ENCODE results near the gene DDHD1. TPM values are rescaled to one million over a fixed set of nuclear protein-coding genes. Genes with fewer than 3 reads are reported as not detected.
A peak's percentile ranks its signal among the peaks of the same experiment; 100 is the strongest.
"Not testable (repeated sequence)": the region's sequence is repeated elsewhere in the genome, so short reads cannot be mapped to it uniquely, and the experiment has no call there.

Gene DDHD1
- polyA plus RNA-seq (2012; ENCODE audit: low read depth, missing spikeins): 9.3 TPM

- TF ChIP-seq SPI1 (IDR thresholded peaks at IDR 0.05; ENCODE audit: low read depth, low read length): no peak
- TF ChIP-seq TAF1 (IDR thresholded peaks at IDR 0.05; ENCODE audit: low read depth, low read length): 0 out of 2 replicates have a peak, but pooled peaks have one; percentile 17
- peak; percentile 79 for TF ChIP-seq POLR2A (IDR thresholded peaks at IDR 0.05; ENCODE audit: low read depth, low read length)
- peak; percentile 31 for TF ChIP-seq PAX5 (IDR thresholded peaks at IDR 0.05; ENCODE audit: insufficient read depth, low read length, severe bottlenecking)
- no peak; the same call in 1 of the 2 replicates for TF ChIP-seq POU2F2 (IDR thresholded peaks at IDR 0.05; ENCODE audit: low read depth, low read length)
- peak; percentile 56; the same call in 1 of the 2 replicates for TF ChIP-seq POLR2AphosphoS5 (IDR thresholded peaks at IDR 0.05; ENCODE audit: low read depth, low read length)
- DNase-seq (ENCODE audit: insufficient read length, low spot score): peak; percentile 82
- FAIRE-seq: peak; percentile 90
Observed at GRCh38 chr14:53152887-53153701, at the start of gene DDHD1. DDHD1 (minus strand) TSS chr14:53153323; CDS start chr14:53153098, 225 bp downstream.

- FAIRE-seq (no peak), DNase-seq (ENCODE audit: insufficient read length, low spot score) (no peak)
- TF ChIP-seq POLR2A (IDR thresholded peaks at IDR 0.05; ENCODE audit: low read depth, low read length) (no peak), POLR2AphosphoS5 (IDR thresholded peaks at IDR 0.05; ENCODE audit: low read depth, low read length) (no peak), SPI1 (IDR thresholded peaks at IDR 0.05; ENCODE audit: low read depth, low read length) (no peak), PAX5 (IDR thresholded peaks at IDR 0.05; ENCODE audit: insufficient read depth, low read length, severe bottlenecking) (no peak), TAF1 (IDR thresholded peaks at IDR 0.05; ENCODE audit: low read depth, low read length) (no peak), POU2F2 (IDR thresholded peaks at IDR 0.05; ENCODE audit: low read depth, low read length) (no peak)
Observed at GRCh38 chr14:53195949-53196348, 42.8 kb upstream of the DDHD1 start.

- FAIRE-seq (no peak), DNase-seq (ENCODE audit: insufficient read length, low spot score) (no peak)
- TF ChIP-seq TAF1 (IDR thresholded peaks at IDR 0.05; ENCODE audit: low read depth, low read length) (no peak), SPI1 (IDR thresholded peaks at IDR 0.05; ENCODE audit: low read depth, low read length) (no peak), PAX5 (IDR thresholded peaks at IDR 0.05; ENCODE audit: insufficient read depth, low read length, severe bottlenecking) (no peak), POU2F2 (IDR thresholded peaks at IDR 0.05; ENCODE audit: low read depth, low read length) (no peak), POLR2A (IDR thresholded peaks at IDR 0.05; ENCODE audit: low read depth, low read length) (no peak), POLR2AphosphoS5 (IDR thresholded peaks at IDR 0.05; ENCODE audit: low read depth, low read length) (no peak)
Observed at GRCh38 chr14:53193193-53193592, 40.1 kb upstream of the DDHD1 start.

GRCh38 chr14:53192052-53192760, 39.1 kb upstream of the DDHD1 start:
- FAIRE-seq: no peak
- TF ChIP-seq POLR2AphosphoS5 (IDR thresholded peaks at IDR 0.05; ENCODE audit: low read depth, low read length): no peak
- no peak for TF ChIP-seq TAF1 (IDR thresholded peaks at IDR 0.05; ENCODE audit: low read depth, low read length)
- no peak for TF ChIP-seq SPI1 (IDR thresholded peaks at IDR 0.05; ENCODE audit: low read depth, low read length)
- no peak for TF ChIP-seq POLR2A (IDR thresholded peaks at IDR 0.05; ENCODE audit: low read depth, low read length)
- no peak for TF ChIP-seq PAX5 (IDR thresholded peaks at IDR 0.05; ENCODE audit: insufficient read depth, low read length, severe bottlenecking)
- TF ChIP-seq POU2F2 (IDR thresholded peaks at IDR 0.05; ENCODE audit: low read depth, low read length): no peak

GRCh38 chr14:53190938-53191337, 37.8 kb upstream of the DDHD1 start:
- DNase-seq (ENCODE audit: insufficient read length, low spot score) (no peak), FAIRE-seq (peak; percentile 63)
- TF ChIP-seq POLR2AphosphoS5 (IDR thresholded peaks at IDR 0.05; ENCODE audit: low read depth, low read length) (no peak), PAX5 (IDR thresholded peaks at IDR 0.05; ENCODE audit: insufficient read depth, low read length, severe bottlenecking) (no peak)

More at GRCh38 chr14:53192052-53192760, 39.1 kb upstream of the DDHD1 start:
- no peak for DNase-seq (ENCODE audit: insufficient read length, low spot score)

- DNase-seq (ENCODE audit: insufficient read length, low spot score): no peak
- no peak for TF ChIP-seq PAX5 (IDR thresholded peaks at IDR 0.05; ENCODE audit: insufficient read depth, low read length, severe bottlenecking)
- TF ChIP-seq POU2F2 (IDR thresholded peaks at IDR 0.05; ENCODE audit: low read depth, low read length): no peak
- no peak for TF ChIP-seq POLR2A (IDR thresholded peaks at IDR 0.05; ENCODE audit: low read depth, low read length)
- no peak for TF ChIP-seq POLR2AphosphoS5 (IDR thresholded peaks at IDR 0.05; ENCODE audit: low read depth, low read length)
- no peak for TF ChIP-seq SPI1 (IDR thresholded peaks at IDR 0.05; ENCODE audit: low read depth, low read length)
- no peak for TF ChIP-seq TAF1 (IDR thresholded peaks at IDR 0.05; ENCODE audit: low read depth, low read length)
Observed at GRCh38 chr14:53187921-53188463, 34.9 kb upstream of the DDHD1 start.

GRCh38 chr14:53186532-53186931, 33.4 kb upstream of the DDHD1 start:
- no peak for TF ChIP-seq POLR2A (IDR thresholded peaks at IDR 0.05; ENCODE audit: low read depth, low read length)
- FAIRE-seq (no peak), DNase-seq (ENCODE audit: insufficient read length, low spot score) (no peak)

More at GRCh38 chr14:53187921-53188463, 34.9 kb upstream of the DDHD1 start:
- peak; percentile 9 for FAIRE-seq

GRCh38 chr14:53183611-53184010, 30.5 kb upstream of the DDHD1 start:
- TF ChIP-seq POLR2A (IDR thresholded peaks at IDR 0.05; ENCODE audit: low read depth, low read length) (no peak), POLR2AphosphoS5 (IDR thresholded peaks at IDR 0.05; ENCODE audit: low read depth, low read length) (no peak), SPI1 (IDR thresholded peaks at IDR 0.05; ENCODE audit: low read depth, low read length) (no peak), POU2F2 (IDR thresholded peaks at IDR 0.05; ENCODE audit: low read depth, low read length) (no peak), TAF1 (IDR thresholded peaks at IDR 0.05; ENCODE audit: low read depth, low read length) (no peak), PAX5 (IDR thresholded peaks at IDR 0.05; ENCODE audit: insufficient read depth, low read length, severe bottlenecking) (no peak)
- FAIRE-seq (no peak), DNase-seq (ENCODE audit: insufficient read length, low spot score) (no peak)

- TF ChIP-seq PAX5 (IDR thresholded peaks at IDR 0.05; ENCODE audit: insufficient read depth, low read length, severe bottlenecking) (no peak), POLR2AphosphoS5 (IDR thresholded peaks at IDR 0.05; ENCODE audit: low read depth, low read length) (no peak), POU2F2 (IDR thresholded peaks at IDR 0.05; ENCODE audit: low read depth, low read length) (no peak), POLR2A (IDR thresholded peaks at IDR 0.05; ENCODE audit: low read depth, low read length) (no peak), TAF1 (IDR thresholded peaks at IDR 0.05; ENCODE audit: low read depth, low read length) (no peak), SPI1 (IDR thresholded peaks at IDR 0.05; ENCODE audit: low read depth, low read length) (no peak)
- FAIRE-seq: no peak
- no peak for DNase-seq (ENCODE audit: insufficient read length, low spot score)
Observed at GRCh38 chr14:53183056-53183455, 29.9 kb upstream of the DDHD1 start.

GRCh38 chr14:53181463-53182081, 28.4 kb upstream of the DDHD1 start:
- not testable (repeated sequence) for DNase-seq (ENCODE audit: insufficient read length, low spot score); FAIRE-seq

Data from GM12891 (cell line).